ENCODE measurements around the gene DNAJC12.
"Not testable (repeated sequence)": the region's sequence is repeated elsewhere in the genome, so short reads cannot be mapped to it uniquely, and the experiment has no call there.

Gene DNAJC12

DNA sequence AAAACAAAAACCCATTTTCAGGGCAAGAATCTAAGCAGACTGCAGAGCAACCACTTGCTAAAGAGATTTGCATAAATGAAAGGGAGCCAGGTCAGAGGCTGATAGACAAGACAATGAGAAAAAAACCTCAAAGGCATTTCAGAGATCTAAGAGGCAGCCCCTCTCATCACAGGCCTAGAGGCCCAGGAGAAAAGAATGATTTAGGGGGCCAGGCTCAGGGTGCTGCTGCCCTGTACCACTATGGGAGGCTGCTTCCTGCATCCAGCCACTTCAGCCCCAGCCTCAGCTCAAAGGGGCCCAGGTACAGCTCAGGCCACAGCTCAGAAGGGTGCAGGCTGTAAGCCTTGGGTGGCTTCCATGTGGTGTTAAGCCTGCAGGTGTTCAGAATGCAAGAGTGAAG, 3.7 kb upstream of the DNAJC12 start:
- ChIA-PET POLR2A (no interaction called here), CTCF (no interaction called here)
- TF ChIP-seq FOXM1 (IDR thresholded peaks at IDR 0.05; ENCODE audit: borderline replicate concordance) (no peak), CTBP1 (IDR thresholded peaks at IDR 0.05; ENCODE audit: borderline replicate concordance) (no peak), L3MBTL2 (conservative IDR thresholded peaks at IDR 0.05) (no peak), ZNF384 (IDR thresholded peaks at IDR 0.05) (no peak), LEF1 (IDR thresholded peaks at IDR 0.05; ENCODE audit: borderline replicate concordance) (no peak), SUZ12 (IDR thresholded peaks at IDR 0.05) (no peak), NFRKB (IDR thresholded peaks at IDR 0.05) (no peak), SP1 (IDR thresholded peaks at IDR 0.05) (no peak)
- DNase-seq (ENCODE audit: extremely low spot score), result no peak

DNA sequence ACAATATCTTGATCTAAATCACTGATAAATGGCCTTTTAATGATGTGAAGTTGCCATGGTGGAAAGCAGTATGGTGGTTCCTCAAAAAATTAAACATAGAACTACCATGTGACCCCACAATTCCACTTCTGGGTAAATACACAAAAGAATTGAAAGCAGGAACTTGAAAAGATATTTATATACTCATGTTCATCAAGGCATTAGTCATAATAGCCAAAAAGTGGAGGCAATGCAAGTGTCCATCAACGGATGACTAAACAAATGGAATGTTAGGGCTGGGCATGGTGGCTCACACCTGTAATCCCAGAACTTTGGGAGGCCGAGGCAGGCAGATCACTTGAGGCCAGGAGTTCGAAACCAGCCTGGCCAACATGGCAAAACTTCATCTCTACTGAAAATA, 2.0 kb upstream of the DNAJC12 start:
- no peak for DNase-seq (ENCODE audit: extremely low spot score)
- CTCF ChIA-PET, result no interaction called here
- POLR2A ChIA-PET, result no interaction called here
- TF ChIP-seq CTBP1 (IDR thresholded peaks at IDR 0.05; ENCODE audit: borderline replicate concordance), result no peak
- TF ChIP-seq FOXA1 (IDR thresholded peaks at IDR 0.05), result no peak
- TF ChIP-seq FOXK2 (IDR thresholded peaks at IDR 0.05), result no peak
- no peak for TF ChIP-seq LEF1 (IDR thresholded peaks at IDR 0.05; ENCODE audit: borderline replicate concordance)

- POLR2A ChIA-PET; CTCF ChIA-PET; DNase-seq (ENCODE audit: extremely low spot score): not testable (repeated sequence)
These were observed 1.5 kb upstream of the DNAJC12 start for GRCh38 chr10:67839511-67839910.

GRCh38 chr10:67836972-67837371, 1.0 kb downstream of the DNAJC12 start:
- ChIA-PET POLR2A (interaction anchor here (0.7 to 2.0 kb wide), 4 partner anchors 10 to 495 kb away, joined by 3 to 11 read pairs (median 4); partner anchors contain the start of gene HNRNPH3), CTCF (interaction anchor here (1.2 to 2.0 kb wide), 2 partner anchors 19 to 319 kb away, joined by 3 to 14 read pairs; no protein-coding TSS in a partner anchor)
- DNase-seq (ENCODE audit: extremely low spot score), result no peak
- TF ChIP-seq NFRKB (IDR thresholded peaks at IDR 0.05) (no peak), LEF1 (IDR thresholded peaks at IDR 0.05; ENCODE audit: borderline replicate concordance) (no peak), BHLHE40 (IDR thresholded peaks at IDR 0.05; ENCODE audit: borderline replicate concordance) (no peak), ZNF384 (IDR thresholded peaks at IDR 0.05) (no peak), SP1 (IDR thresholded peaks at IDR 0.05) (no peak), L3MBTL2 (conservative IDR thresholded peaks at IDR 0.05) (no peak), TARDBP (IDR thresholded peaks at IDR 0.05) (no peak), PKNOX1 (IDR thresholded peaks at IDR 0.05) (no peak), ARNT (IDR thresholded peaks at IDR 0.05) (no peak), HDGF (IDR thresholded peaks at IDR 0.05; ENCODE audit: borderline replicate concordance) (no peak), FOXK2 (IDR thresholded peaks at IDR 0.05) (no peak), ELF4 (IDR thresholded peaks at IDR 0.05) (no peak), FOXM1 (IDR thresholded peaks at IDR 0.05; ENCODE audit: borderline replicate concordance) (no peak), CTBP1 (IDR thresholded peaks at IDR 0.05; ENCODE audit: borderline replicate concordance) (no peak), FOXA1 (IDR thresholded peaks at IDR 0.05) (no peak), SUZ12 (IDR thresholded peaks at IDR 0.05) (no peak)

DNA sequence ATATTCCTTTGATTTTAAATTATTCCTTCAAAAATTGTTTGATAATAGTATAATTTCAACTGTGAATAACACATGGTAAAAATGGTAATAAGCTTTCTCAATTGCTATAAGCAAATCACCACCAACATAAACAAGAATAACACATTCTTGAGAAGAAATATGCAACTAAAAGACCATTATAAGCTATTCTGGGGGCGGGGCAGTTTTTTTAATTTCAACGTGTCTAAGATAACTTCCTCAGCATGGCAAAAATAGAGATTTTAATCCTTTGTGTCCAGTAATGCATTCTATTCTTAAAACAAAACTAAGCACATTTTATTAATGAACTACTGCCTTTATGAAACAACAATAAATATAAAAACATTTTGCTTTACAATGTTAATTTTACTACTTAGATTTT, 1.5 kb downstream of the DNAJC12 start:
- TF ChIP-seq SUZ12 (IDR thresholded peaks at IDR 0.05) (no peak), CTBP1 (IDR thresholded peaks at IDR 0.05; ENCODE audit: borderline replicate concordance) (no peak), FOXK2 (IDR thresholded peaks at IDR 0.05) (no peak), NFRKB (IDR thresholded peaks at IDR 0.05) (no peak), ARNT (IDR thresholded peaks at IDR 0.05) (no peak), PKNOX1 (IDR thresholded peaks at IDR 0.05) (no peak), FOXA1 (IDR thresholded peaks at IDR 0.05) (no peak), HDGF (IDR thresholded peaks at IDR 0.05; ENCODE audit: borderline replicate concordance) (no peak), TARDBP (IDR thresholded peaks at IDR 0.05) (no peak), ZNF384 (IDR thresholded peaks at IDR 0.05) (no peak), BHLHE40 (IDR thresholded peaks at IDR 0.05; ENCODE audit: borderline replicate concordance) (no peak)
- no peak for DNase-seq (ENCODE audit: extremely low spot score)
- POLR2A ChIA-PET, result interaction anchor here (0.7 to 1.5 kb wide), 3 partner anchors 10 to 44 kb away, joined by 3 to 4 read pairs (median 4); no protein-coding TSS in a partner anchor
- CTCF ChIA-PET, result no interaction called here

DNA sequence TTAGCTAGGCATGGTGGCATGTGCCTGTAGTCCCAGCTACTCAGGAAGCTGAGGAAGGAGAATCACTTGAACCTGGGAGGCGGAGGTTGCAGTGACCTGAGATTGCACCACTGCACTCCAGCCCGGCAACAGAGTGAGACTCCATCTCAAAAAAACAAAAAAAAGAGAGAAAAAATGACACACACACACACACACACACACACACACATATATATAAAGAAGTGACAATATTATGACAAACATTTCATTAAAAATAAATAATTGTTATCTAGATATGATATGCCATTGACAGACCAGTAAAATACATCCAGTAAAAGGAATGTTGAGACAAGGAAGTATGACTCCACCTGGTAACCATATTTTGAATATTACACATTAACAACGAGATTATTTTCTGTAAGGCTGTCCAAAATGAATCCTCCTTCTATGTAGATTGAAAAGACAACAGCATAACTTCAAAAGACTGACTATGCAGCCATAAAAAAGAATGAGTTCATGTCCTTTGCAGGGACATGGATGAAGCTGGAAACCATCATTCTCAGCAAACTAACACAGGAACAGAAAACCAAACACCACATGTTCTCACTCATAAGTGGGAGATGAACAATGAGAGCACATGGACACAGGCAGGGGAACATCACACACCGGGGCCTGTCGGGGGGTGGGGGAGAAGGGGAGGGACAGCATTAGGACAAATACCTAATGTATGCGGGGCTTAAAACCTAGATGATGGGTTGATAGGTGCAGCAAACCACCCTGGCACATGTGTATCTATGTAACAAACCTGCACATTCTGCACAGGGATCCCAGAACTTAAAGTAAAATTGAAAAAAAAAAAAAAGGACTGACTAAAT, 2.2 kb downstream of the DNAJC12 start:
- DNase-seq (ENCODE audit: extremely low spot score); CTCF ChIA-PET: not testable (repeated sequence)
- POLR2A ChIA-PET, result interaction anchor here (1.2 to 1.5 kb wide), 3 partner anchors 10 to 43 kb away, joined by 4 read pairs; no protein-coding TSS in a partner anchor
- 0 out of 2 replicates have a peak, but pooled peaks have one; percentile 33 for TF ChIP-seq L3MBTL2 (conservative IDR thresholded peaks at IDR 0.05)

DNA sequence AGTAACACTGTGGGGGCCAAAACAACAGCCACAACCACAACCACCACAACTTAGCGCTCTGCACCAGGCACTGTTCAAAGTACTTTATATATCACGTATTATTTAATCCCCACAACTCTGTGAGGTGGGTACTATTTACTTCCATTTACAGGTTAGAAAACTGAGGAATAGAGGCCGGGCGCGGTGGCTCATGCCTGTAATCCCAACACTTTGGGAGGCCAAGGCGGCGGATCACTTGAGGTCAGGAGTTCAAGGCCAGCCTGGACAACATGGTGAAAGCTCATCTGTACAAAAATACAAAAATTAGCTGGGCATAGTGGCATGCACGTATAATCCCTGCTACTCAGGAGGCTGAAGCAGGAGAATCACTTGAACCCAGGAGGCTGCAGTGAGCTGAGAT, 3.6 kb downstream of the DNAJC12 start:
- ChIA-PET POLR2A (interaction anchor here (0.7 to 1.2 kb wide), 2 partner anchors 8 to 425 kb away, joined by 4 read pairs; no protein-coding TSS in a partner anchor), CTCF (no interaction called here)
- TF ChIP-seq ARNT (IDR thresholded peaks at IDR 0.05) (no peak), LEF1 (IDR thresholded peaks at IDR 0.05; ENCODE audit: borderline replicate concordance) (no peak)
- no peak for DNase-seq (ENCODE audit: extremely low spot score)

All from HEK293T (cell line).